Activated CD4-positive, alpha-beta T cell treated with anti-CD3 and anti-CD28 coated beads, Interleukin-2, amount 50 U/mL, for 4 hours (primary cell): ENCODE data around the gene TTLL9.

ENCODE experiments used
- DNase-seq, 2 experiments: peaks; one replicate each; pipeline ENCODE4 v3.0.0-alpha.2; 2020

The TTLL9 gene

DNA sequence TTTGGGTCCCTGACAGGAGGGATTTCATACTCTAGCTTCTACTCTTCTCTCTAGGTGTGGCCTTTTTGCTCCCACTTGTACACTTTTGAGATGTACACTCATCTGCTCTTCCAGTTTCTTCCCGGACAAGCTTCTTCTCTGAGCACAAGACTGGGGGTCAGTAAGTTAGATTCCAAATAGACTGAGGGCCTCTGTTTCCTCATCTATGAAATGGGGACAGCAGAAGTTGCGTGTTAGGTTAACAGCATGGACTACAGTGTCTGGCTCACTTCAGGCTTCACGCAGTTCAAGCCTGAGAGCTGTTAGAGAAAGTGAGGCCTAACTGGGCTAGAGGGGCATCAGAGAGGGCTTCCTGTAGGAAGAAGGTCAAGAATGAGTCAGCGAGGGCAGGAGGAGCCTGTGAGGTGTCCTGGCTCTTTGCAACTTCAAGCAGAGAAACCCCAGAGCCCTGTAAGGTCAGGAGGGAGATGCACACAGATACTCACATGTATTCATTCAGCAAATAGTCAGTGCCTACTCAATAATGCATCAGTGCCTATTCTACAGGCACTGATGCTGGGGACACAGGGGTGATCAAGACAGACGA is 118.1 kb downstream of the TTLL9 start:
- no peak for DNase-seq

DNA sequence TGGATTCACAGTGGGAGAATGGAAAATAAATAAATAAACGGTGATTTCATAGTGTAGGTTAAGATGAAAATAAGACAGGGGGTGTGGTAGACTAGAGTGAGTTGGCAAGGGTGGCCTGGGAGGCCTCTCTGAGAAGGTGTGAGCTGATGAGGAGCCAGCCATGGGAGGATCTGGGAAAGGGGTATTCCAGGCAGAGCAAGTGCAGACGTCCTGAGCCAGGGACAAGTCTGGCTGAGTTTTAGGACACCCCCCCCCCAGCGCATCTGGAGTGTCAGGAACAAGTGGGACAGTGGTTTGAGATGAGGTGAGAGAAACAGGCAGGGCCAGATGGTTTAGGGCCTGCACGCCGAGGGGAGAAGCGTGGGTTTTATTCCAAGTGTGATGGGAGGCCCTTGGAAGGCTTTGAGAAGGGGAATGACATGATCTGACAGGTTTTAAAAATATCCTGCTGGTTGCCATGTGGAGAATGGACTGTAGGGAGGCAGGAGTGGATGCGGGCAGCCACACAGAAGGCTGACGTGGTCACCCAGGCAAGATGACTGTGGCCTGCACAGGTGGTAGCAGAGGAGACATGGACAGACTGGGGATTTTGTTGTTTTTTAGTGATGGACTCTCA is 118.7 kb downstream of the TTLL9 start:
- DNase-seq: no peak

DNA sequence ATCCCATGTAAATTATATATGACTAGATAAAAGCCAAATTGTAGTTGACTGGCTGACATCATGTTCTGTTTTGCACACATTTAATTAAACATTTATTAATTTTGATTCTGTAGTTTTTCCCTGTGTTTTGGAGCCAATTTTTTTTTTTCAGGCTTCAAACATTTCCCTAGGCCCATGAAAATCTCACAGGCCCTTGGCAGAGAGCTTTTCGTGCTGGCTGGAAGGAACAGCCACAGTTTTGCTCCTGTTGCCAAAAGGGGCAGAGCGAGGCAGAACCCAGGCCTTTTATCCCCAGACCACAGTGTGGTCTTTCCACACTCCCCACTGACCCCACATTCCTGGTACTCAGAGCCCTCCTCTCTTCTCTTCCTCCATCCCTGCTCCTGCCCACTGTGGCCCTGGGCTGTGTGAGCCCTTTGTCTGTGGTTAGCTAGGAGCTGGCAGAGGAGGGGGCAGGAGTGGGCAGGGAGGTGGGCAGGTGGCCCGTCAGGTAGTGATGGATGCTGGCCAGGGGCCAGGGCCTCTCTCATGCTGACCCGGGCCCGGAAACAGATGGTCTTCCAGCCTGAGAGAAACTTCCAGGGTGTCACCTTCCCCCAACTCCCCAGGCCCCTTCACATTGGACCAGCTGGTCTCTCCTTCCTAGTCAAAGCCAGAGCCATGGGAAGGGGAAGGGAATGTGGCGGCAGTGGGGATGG is 120.4 kb downstream of the TTLL9 start:
- DNase-seq: no peak

DNA sequence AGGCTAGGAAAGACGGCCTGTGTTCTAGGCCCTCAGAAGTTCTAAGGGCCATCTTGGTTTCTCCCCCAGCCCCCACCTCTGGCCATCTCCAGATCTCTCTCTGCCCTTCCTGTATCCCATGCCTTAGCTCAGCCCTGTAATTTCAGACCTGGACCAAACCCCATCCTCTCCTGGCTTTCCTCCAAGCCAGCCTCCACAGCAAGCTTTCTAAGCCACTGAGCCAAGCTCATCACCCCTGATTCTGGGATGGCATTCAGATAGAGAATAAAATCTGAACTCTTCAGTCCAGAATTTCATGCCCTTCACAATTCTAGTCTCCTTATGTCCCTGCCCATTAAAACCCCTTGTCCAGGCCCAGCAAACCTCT is 120.9 kb downstream of the TTLL9 start:
- DNase-seq: no peak

DNA sequence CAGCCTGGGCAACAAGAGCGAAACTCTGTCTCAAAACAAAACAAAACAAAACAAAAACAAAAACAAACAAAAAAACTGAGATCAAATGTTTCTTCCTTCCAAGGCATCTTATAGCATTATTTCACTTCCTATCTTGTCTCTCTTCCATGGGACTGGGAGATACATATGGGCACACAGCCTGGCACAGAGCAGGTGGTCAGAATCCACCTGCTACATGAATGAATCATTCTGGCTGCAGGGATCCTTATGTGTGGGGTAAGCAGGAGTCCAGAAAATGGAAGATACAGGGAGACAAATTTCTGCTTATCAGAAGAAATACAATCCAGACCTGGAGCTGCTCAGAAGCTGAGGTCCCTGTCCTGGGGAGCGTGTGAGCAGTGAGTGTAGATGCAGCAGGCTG is 121.7 kb downstream of the TTLL9 start:
- no peak for DNase-seq
